ENCODE results near the gene ROR2. TPM values are rescaled to one million over a fixed set of nuclear protein-coding genes. Genes with fewer than 3 reads are reported as not detected.

Gene ROR2
- total RNA-seq, 1 experiment from 2014 or later = 2.7 TPM

DNA sequence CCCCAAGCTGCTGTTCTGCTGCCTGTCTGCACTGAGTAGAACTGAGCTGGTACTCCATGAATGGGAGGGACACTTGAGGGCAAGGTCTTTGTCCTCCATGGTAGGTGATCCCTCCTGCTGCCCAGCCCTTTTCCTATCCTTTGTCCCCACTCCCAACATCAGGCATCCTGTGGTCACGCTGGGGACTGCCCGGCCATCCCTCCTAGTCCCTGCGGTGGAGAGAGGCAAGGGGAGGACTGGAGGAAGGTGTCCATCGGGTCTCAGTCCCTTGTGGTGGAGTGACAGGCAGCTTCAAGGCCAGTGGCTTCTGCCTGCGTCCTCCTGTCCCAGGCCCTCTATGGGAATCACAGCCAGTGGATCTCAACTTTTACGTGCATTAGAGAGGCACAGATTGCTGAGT lies 25.9 kb downstream of the ROR2 start:
- Histone ChIP-seq H3K23me2 (ENCODE audit: insufficient read length, low read depth, low read length, poor library complexity, severe bottlenecking) (no peaks in the 10 kb centered on the region), H2BK12ac (ENCODE audit: insufficient read length, low read depth, low read length) (no peak overlapping the region), H3K79me2 (ENCODE audit: insufficient read depth, low read length) (no peaks in the 10 kb centered on the region), H3K4me1 (ENCODE audit: insufficient read depth, low read length) (no peaks in the 10 kb centered on the region; the same call in 1 of the 2 replicates), H2AK5ac (ENCODE audit: insufficient read length, low read length) (no peak overlapping the region), H3K27ac (ENCODE audit: insufficient read length, low read depth, low read length) (no peak overlapping the region), H4K5ac (ENCODE audit: insufficient read length, low read depth, low read length) (no peak overlapping the region), H3K18ac (ENCODE audit: insufficient read length, low read depth, low read length) (no peak overlapping the region), H3K56ac (ENCODE audit: insufficient read length, low read depth, low read length) (no peak overlapping the region), H3K4ac (ENCODE audit: low read depth, low read length) (no peak overlapping the region), H3K14ac (ENCODE audit: insufficient read depth, low read length) (no peak overlapping the region; the same call in 1 of the 2 replicates), H4K91ac (ENCODE audit: insufficient read length, low read depth, low read length) (no peak overlapping the region), H4K20me1 (ENCODE audit: control insufficient read depth, insufficient read depth, insufficient read length) (no peaks in the 10 kb centered on the region), H3K9ac (ENCODE audit: extremely low read depth, insufficient read length, low read length) (no peak overlapping the region), H3K4me2 (ENCODE audit: insufficient read depth, insufficient read length, low read length) (no peak overlapping the region), H3K27me3 (ENCODE audit: insufficient read depth, low read length) (no peaks in the 10 kb centered on the region; the same call in 1 of the 2 replicates), H2BK15ac (ENCODE audit: low read depth, low read length) (no peak overlapping the region), H2BK20ac (ENCODE audit: low read depth, low read length, poor library complexity, severe bottlenecking) (no peak overlapping the region), H3K9me3 (ENCODE audit: control insufficient read depth, low read depth, low read length) (no peaks in the 10 kb centered on the region), H3K79me1 (ENCODE audit: insufficient read depth, low read depth, low read length, poor library complexity, severe bottlenecking) (no peaks in the 10 kb centered on the region), H2AFZ (ENCODE audit: low read length) (no peak overlapping the region), H3T11ph (ENCODE audit: low read length) (no peak overlapping the region), H2BK5ac (ENCODE audit: insufficient read length, low read length) (no peak overlapping the region), H3K23ac (ENCODE audit: insufficient read length, low read depth, low read length) (no peak overlapping the region), H4K8ac (replicated peaks; ENCODE audit: insufficient read length, low read depth, low read length) (no peak overlapping the region), H2BK120ac (ENCODE audit: low read depth, low read length, poor library complexity, severe bottlenecking) (no peak overlapping the region)
- Mint-ChIP-seq H3K27me3 (ENCODE audit: low read depth) (peaks cover 97% of the 10 kb centered on the region), H3K9me3 (peaks cover 7 to 12% of the 10 kb centered on the region in 2 experiments; a peak in 4 of 5 replicates), H3K36me3 (ENCODE audit: insufficient read depth in 1 of 3, low read depth in 3 of 3) (peaks cover 3 to 8% (median 6%) of the 10 kb centered on the region in 3 experiments; a peak in 4 of 7 replicates), H3K4me3 (no peak overlapping the region), H3K4me1 (peaks cover 25 to 27% of the 10 kb centered on the region in 2 experiments), H3K27ac (no peak overlapping the region)
- no peak for TF ChIP-seq CTCF (conservative IDR thresholded peaks at IDR 0.05)
- no peak for DNase-seq
- no CpG with 5 or more reads among the region's 6 CpGs for WGBS (ENCODE audit: extremely low coverage, insufficient read length, low lambda C conversion rate)
